GM12891 (cell line): ENCODE measurements around the gene PIK3CD.

Experiments used
- PAX5 ChIP-seq: IDR thresholded peaks from 2 replicates; pipeline ENCODE4 v1.6.1; 2011; ENCODE audit warnings: low read length, moderate library complexity, mild to moderate bottlenecking; ENCODE audit not compliant: insufficient read depth, severe bottlenecking
- POLR2A ChIP-seq: IDR thresholded peaks from 2 replicates; pipeline ENCODE4 v1.6.1; 2011; ENCODE audit warnings: low read depth, low read length, control low read depth

- TF ChIP-seq POLR2A (no peak), PAX5 (no peak)
Observed at GRCh38 chr1:9658199-9658598, 6.7 kb downstream of the PIK3CD start.
